ENCODE measurements around the gene TRIM26.

TRIM26 gene

GRCh38 chr6:30206152-30206551 is 7.1 kb downstream of the TRIM26 start:
- Histone ChIP-seq H3K27ac (ENCODE audit: low read depth, low read length) (no peak overlapping the region), H3K4me3 (ENCODE audit: insufficient read depth, low read length, poor library complexity, severe bottlenecking) (no peak overlapping the region), H3K4me2 (ENCODE audit: low read depth, low read length, poor library complexity, severe bottlenecking) (no peak overlapping the region), H3K79me2 (ENCODE audit: insufficient read depth, low read length) (peaks cover 95% of the 10 kb centered on the region), H3K9me2 (replicated peaks; ENCODE audit: insufficient read depth, low read length) (no peaks in the 10 kb centered on the region), H3K9me3 (ENCODE audit: insufficient read depth, low read length) (no peaks in the 10 kb centered on the region), H3K36me3 (ENCODE audit: low read length) (no peaks in the 10 kb centered on the region), H3K9ac (ENCODE audit: low read length) (no peak overlapping the region), H2AFZ (ENCODE audit: low read depth, low read length, severe bottlenecking) (no peak overlapping the region), H3K27me3 (ENCODE audit: low read length) (no peaks in the 10 kb centered on the region), H4K20me1 (ENCODE audit: low read depth, low read length) (peaks cover 25% of the 10 kb centered on the region), H3F3A (ENCODE audit: insufficient read depth) (0 out of 2 replicates have a peak, but pooled peaks cover 11% of the 10 kb centered on the region)
- no peak for TF ChIP-seq CTCF (IDR thresholded peaks at IDR 0.05; ENCODE audit: insufficient read depth, low read length, poor library complexity, severe bottlenecking)
- TF ChIP-seq EZH2phosphoT487 (conservative IDR thresholded peaks at IDR 0.05; ENCODE audit: low read length) = no peak

- Histone ChIP-seq H4K20me1 (ENCODE audit: low read depth, low read length) (peaks cover 21% of the 10 kb centered on the region), H3K27ac (ENCODE audit: low read depth, low read length) (no peak overlapping the region), H3K4me2 (ENCODE audit: low read depth, low read length, poor library complexity, severe bottlenecking) (no peak overlapping the region), H3K27me3 (ENCODE audit: low read length) (no peaks in the 10 kb centered on the region), H3K4me3 (ENCODE audit: insufficient read depth, low read length, poor library complexity, severe bottlenecking) (no peak overlapping the region), H2AFZ (ENCODE audit: low read depth, low read length, severe bottlenecking) (no peak overlapping the region), H3F3A (ENCODE audit: insufficient read depth) (0 out of 2 replicates have a peak, but pooled peaks cover 11% of the 10 kb centered on the region), H3K9me3 (ENCODE audit: insufficient read depth, low read length) (no peaks in the 10 kb centered on the region), H3K9me2 (replicated peaks; ENCODE audit: insufficient read depth, low read length) (no peaks in the 10 kb centered on the region), H3K79me2 (ENCODE audit: insufficient read depth, low read length) (peaks cover 91% of the 10 kb centered on the region), H3K36me3 (ENCODE audit: low read length) (peaks cover 8% of the 10 kb centered on the region), H3K9ac (ENCODE audit: low read length) (no peak overlapping the region)
- TF ChIP-seq EZH2phosphoT487 (conservative IDR thresholded peaks at IDR 0.05; ENCODE audit: low read length) = no peak
Measured at GRCh38 chr6:30204116-30204515, 9.1 kb downstream of the TRIM26 start.

GRCh38 chr6:30202366-30202765 is 10.8 kb downstream of the TRIM26 start:
- no peak for TF ChIP-seq EZH2phosphoT487 (conservative IDR thresholded peaks at IDR 0.05; ENCODE audit: low read length)
- TF ChIP-seq CTCF (IDR thresholded peaks at IDR 0.05; ENCODE audit: insufficient read depth, low read length, poor library complexity, severe bottlenecking) = no peak
- H3K27ac ChIP-seq (ENCODE audit: low read depth, low read length) = no peak overlapping the region
- no peaks in the 10 kb centered on the region for H3K9me2 ChIP-seq (replicated peaks; ENCODE audit: insufficient read depth, low read length)
- H3F3A ChIP-seq (ENCODE audit: insufficient read depth) = 0 out of 2 replicates have a peak, but pooled peaks cover 11% of the 10 kb centered on the region
- H3K4me3 ChIP-seq (ENCODE audit: insufficient read depth, low read length, poor library complexity, severe bottlenecking) = no peak overlapping the region
- H4K20me1 ChIP-seq (ENCODE audit: low read depth, low read length) = peaks cover 12% of the 10 kb centered on the region
- H3K27me3 ChIP-seq (ENCODE audit: low read length) = no peaks in the 10 kb centered on the region
- peaks cover 77% of the 10 kb centered on the region for H3K79me2 ChIP-seq (ENCODE audit: insufficient read depth, low read length)
- no peak overlapping the region for H3K4me2 ChIP-seq (ENCODE audit: low read depth, low read length, poor library complexity, severe bottlenecking)
- no peaks in the 10 kb centered on the region for H3K9me3 ChIP-seq (ENCODE audit: insufficient read depth, low read length)
- peaks cover 12% of the 10 kb centered on the region for H3K36me3 ChIP-seq (ENCODE audit: low read length)
- H3K9ac ChIP-seq (ENCODE audit: low read length) = no peak overlapping the region
- no peak overlapping the region for H2AFZ ChIP-seq (ENCODE audit: low read depth, low read length, severe bottlenecking)

- Histone ChIP-seq H3K4me3 (ENCODE audit: insufficient read depth, low read length, poor library complexity, severe bottlenecking) (no peak overlapping the region), H2AFZ (ENCODE audit: low read depth, low read length, severe bottlenecking) (no peak overlapping the region), H3K27ac (ENCODE audit: low read depth, low read length) (peak overlapping the region; percentile 5), H3K4me2 (ENCODE audit: low read depth, low read length, poor library complexity, severe bottlenecking) (peak overlapping the region; percentile 30), H4K20me1 (ENCODE audit: low read depth, low read length) (peaks cover 12% of the 10 kb centered on the region), H3K9ac (ENCODE audit: low read length) (no peak overlapping the region), H3F3A (ENCODE audit: insufficient read depth) (0 out of 2 replicates have a peak, but pooled peaks cover 11% of the 10 kb centered on the region), H3K27me3 (ENCODE audit: low read length) (no peaks in the 10 kb centered on the region), H3K79me2 (ENCODE audit: insufficient read depth, low read length) (peaks cover 61% of the 10 kb centered on the region), H3K9me2 (replicated peaks; ENCODE audit: insufficient read depth, low read length) (no peaks in the 10 kb centered on the region), H3K36me3 (ENCODE audit: low read length) (peaks cover 16% of the 10 kb centered on the region), H3K9me3 (ENCODE audit: insufficient read depth, low read length) (no peaks in the 10 kb centered on the region)
- TF ChIP-seq CTCF (IDR thresholded peaks at IDR 0.05; ENCODE audit: insufficient read depth, low read length, poor library complexity, severe bottlenecking) (no peak), EZH2phosphoT487 (conservative IDR thresholded peaks at IDR 0.05; ENCODE audit: low read length) (no peak)
Measured at GRCh38 chr6:30200551-30201281, 12.5 kb downstream of the TRIM26 start.

All from SU-DHL-6 (cell line).